GM12864 (cell line): Measurements from ENCODE around the gene CCDC201.

Experiments used
- DNase-seq: peaks from one replicate; pipeline ENCODE4 v3.0.0-alpha.2; 2011; ENCODE audit warnings: low read depth
- H3K4me3 ChIP-seq: 2 replicates; pipeline ENCODE4 v1.5.1; 2011; ENCODE audit warnings: mild to moderate bottlenecking, low read depth, low read length, control low read depth
- CTCF ChIP-seq: IDR thresholded peaks from 2 replicates; pipeline ENCODE4 v1.5.1; 2011; ENCODE audit warnings: low read depth, mild to moderate bottlenecking, moderate library complexity, low read length, control low read depth, inconsistent platforms; ENCODE audit errors: missing control alignments

CCDC201 gene

DNA sequence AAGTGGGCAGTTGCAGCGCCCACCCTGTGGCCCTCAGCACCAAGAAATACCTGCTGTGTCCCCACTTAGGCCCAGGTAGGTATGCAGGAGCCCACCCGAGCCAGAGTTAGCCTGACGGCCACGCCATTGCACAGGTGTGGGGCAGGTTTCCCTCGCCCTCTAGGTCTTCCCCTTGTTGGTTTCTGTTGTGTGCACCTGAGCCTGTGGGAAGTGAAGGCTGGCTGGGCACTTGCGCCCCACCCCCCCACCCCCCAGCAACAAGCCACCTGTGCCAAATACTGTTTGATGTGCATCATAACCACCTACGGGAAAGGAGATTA lies at the start of gene CCDC201:
Gene CCDC201, minus strand, starts transcription at position 48 of the 320 bp plus-strand sequence. CDS start 75 bp downstream, outside the sequence.
- H3K4me3 ChIP-seq = no peak within 1 kb of the TSS
- TF ChIP-seq CTCF = no peak
- DNase-seq = no peak

- no peak for DNase-seq
- no peak overlapping the region for H3K4me3 ChIP-seq
Measured at GRCh38 chr7:45921699-45922519, 49.0 kb upstream of the CCDC201 start.

DNA sequence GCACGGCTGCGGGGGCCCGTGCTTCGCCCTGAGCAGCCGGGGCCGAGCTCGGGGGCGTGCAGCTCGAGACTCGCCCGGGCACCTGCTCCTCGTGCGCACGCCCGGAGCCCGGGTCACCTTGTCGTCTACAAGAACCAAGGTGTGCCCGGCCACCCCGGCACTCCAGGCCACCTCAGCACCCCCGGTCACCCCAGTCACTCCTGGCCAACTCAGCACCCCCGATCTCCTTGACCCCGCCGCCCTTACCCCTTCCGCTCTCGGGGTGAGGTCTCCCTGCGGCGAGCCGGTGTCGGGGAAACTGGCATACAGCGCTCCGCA lies 48.5 kb upstream of the CCDC201 start:
- TF ChIP-seq CTCF = no peak
- no peak for DNase-seq
- H3K4me3 ChIP-seq = no peak overlapping the region

More at GRCh38 chr7:45921699-45922519, 49.0 kb upstream of the CCDC201 start:
- peak; percentile 50 for TF ChIP-seq CTCF

GRCh38 chr7:45920502-45921380 lies 47.9 kb upstream of the CCDC201 start, which contains the start of gene IGFBP3:
IGFBP3 (minus strand) TSS chr7:45921272; CDS start chr7:45921140, 132 bp downstream.
- H3K4me3 ChIP-seq = peak within 1 kb of the TSS; percentile 29; the same call in 1 of the 2 replicates
- no peak for DNase-seq
- TF ChIP-seq CTCF = no peak

GRCh38 chr7:45919993-45920459 lies 47.1 kb upstream of the CCDC201 start:
- no peak for TF ChIP-seq CTCF
- DNase-seq = no peak
- H3K4me3 ChIP-seq = no peak overlapping the region

GRCh38 chr7:45919231-45919784 lies 46.4 kb upstream of the CCDC201 start:
- no peak for DNase-seq
- H3K4me3 ChIP-seq = no peak overlapping the region
- TF ChIP-seq CTCF = no peak
